ENCODE measurements around the gene RELB.

- no peak for TF ChIP-seq POLR2A (IDR thresholded peaks at IDR 0.05; ENCODE audit: low read length)
- TF ChIP-seq, protein P1, sequence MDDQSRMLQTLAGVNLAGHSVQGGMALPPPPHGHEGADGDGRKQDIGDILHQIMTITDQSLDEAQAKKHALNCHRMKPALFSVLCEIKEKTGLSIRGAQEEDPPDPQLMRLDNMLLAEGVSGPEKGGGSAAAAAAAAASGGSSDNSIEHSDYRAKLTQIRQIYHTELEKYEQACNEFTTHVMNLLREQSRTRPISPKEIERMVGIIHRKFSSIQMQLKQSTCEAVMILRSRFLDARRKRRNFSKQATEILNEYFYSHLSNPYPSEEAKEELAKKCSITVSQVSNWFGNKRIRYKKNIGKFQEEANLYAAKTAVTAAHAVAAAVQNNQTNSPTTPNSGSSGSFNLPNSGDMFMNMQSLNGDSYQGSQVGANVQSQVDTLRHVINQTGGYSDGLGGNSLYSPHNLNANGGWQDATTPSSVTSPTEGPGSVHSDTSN (IDR thresholded peaks at IDR 0.05), result no peak
- TF ChIP-seq, protein P2, sequence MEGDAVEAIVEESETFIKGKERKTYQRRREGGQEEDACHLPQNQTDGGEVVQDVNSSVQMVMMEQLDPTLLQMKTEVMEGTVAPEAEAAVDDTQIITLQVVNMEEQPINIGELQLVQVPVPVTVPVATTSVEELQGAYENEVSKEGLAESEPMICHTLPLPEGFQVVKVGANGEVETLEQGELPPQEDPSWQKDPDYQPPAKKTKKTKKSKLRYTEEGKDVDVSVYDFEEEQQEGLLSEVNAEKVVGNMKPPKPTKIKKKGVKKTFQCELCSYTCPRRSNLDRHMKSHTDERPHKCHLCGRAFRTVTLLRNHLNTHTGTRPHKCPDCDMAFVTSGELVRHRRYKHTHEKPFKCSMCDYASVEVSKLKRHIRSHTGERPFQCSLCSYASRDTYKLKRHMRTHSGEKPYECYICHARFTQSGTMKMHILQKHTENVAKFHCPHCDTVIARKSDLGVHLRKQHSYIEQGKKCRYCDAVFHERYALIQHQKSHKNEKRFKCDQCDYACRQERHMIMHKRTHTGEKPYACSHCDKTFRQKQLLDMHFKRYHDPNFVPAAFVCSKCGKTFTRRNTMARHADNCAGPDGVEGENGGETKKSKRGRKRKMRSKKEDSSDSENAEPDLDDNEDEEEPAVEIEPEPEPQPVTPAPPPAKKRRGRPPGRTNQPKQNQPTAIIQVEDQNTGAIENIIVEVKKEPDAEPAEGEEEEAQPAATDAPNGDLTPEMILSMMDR (IDR thresholded peaks at IDR 0.05), result no peak
These were observed 56.2 kb downstream of the RELB start for GRCh38 chr19:45057444-45057843.

Data from A549 (cell line).